HepG2 (cell line): ENCODE results near the gene USP10. TPM values are rescaled to one million over a fixed set of nuclear protein-coding genes. Genes with fewer than 3 reads are reported as not detected.

ENCODE experiments used
- BCL6 ChIP-seq: IDR thresholded peaks from 2 replicates; pipeline ENCODE4 v1.6.1; 2016; ENCODE audit warnings: missing genetic modification reagents, missing compliant biosample characterization
- CBX5 ChIP-seq: sonication (generic); formaldehyde crosslinking; IDR thresholded peaks from 2 replicates; pipeline ENCODE4 v1.4.0; 2020; ENCODE audit warnings: missing genetic modification reagents, borderline replicate concordance
- DMAP1 ChIP-seq: IDR thresholded peaks from 2 replicates; pipeline ENCODE4 v1.6.1; 2016
- EEA1 ChIP-seq: sonication (generic); formaldehyde crosslinking; IDR thresholded peaks from 2 replicates; pipeline ENCODE4 v1.5.1; 2020; ENCODE audit warnings: mild to moderate bottlenecking, missing genetic modification reagents, borderline replicate concordance
- FOXO1 ChIP-seq: sonication (generic); formaldehyde crosslinking; IDR thresholded peaks from 2 replicates; pipeline ENCODE4 v1.4.0; 2020; ENCODE audit warnings: missing genetic modification reagents
- KMT2B ChIP-seq: IDR thresholded peaks from 2 replicates; pipeline ENCODE4 v1.6.1; 2016; ENCODE audit warnings: missing genetic modification reagents, missing compliant biosample characterization
- MTF2 ChIP-seq: sonication (generic); formaldehyde crosslinking; IDR thresholded peaks from 2 replicates; pipeline ENCODE4 v1.5.0; 2020; ENCODE audit warnings: missing genetic modification reagents, borderline replicate concordance
- ONECUT2 ChIP-seq: sonication (generic); formaldehyde crosslinking; IDR thresholded peaks from 2 replicates; pipeline ENCODE4 v1.4.0; 2020; ENCODE audit warnings: missing genetic modification reagents
- POLR2A ChIP-seq, 2 experiments: IDR thresholded peaks; 2 replicates each; pipeline ENCODE4 v1.6.1; 2011; ENCODE audit warnings: low read depth in 2 of 2, low read length in 2 of 2, mild to moderate bottlenecking in 1 of 2, moderate library complexity in 1 of 2; ENCODE audit not compliant: insufficient read depth in 1 of 2
- PRMT3 ChIP-seq: sonication (generic); formaldehyde crosslinking; IDR thresholded peaks from 2 replicates; pipeline ENCODE4 v1.8.1; 2022; ENCODE audit warnings: low read depth, mild to moderate bottlenecking, moderate library complexity, missing genetic modification reagents, borderline replicate concordance
- RAD21 ChIP-seq: fragments of 450-650 bp; formaldehyde crosslinking; IDR thresholded peaks from 2 replicates; pipeline ENCODE4 v1.5.0; 2020; ENCODE audit warnings: mild to moderate bottlenecking
- SMAD1 ChIP-seq: sonication (generic); formaldehyde crosslinking; IDR thresholded peaks from 2 replicates; pipeline ENCODE4 v1.4.0; 2020; ENCODE audit warnings: missing genetic modification reagents, low read depth, mild to moderate bottlenecking, borderline replicate concordance
- SP2 ChIP-seq: sonication (generic); formaldehyde crosslinking; IDR thresholded peaks from 2 replicates; pipeline ENCODE4 v1.5.1; 2020; ENCODE audit warnings: mild to moderate bottlenecking, missing genetic modification reagents
- TAF15 ChIP-seq: fragments of 200-400 bp; formaldehyde crosslinking; IDR thresholded peaks from one replicate; pipeline ENCODE4 v1.6.1; 2018; ENCODE audit warnings: mild to moderate bottlenecking, low read depth, low read length; ENCODE audit not compliant: poor library complexity, severe bottlenecking
- ZNF329 ChIP-seq: sonication (generic); formaldehyde crosslinking; IDR thresholded peaks from 2 replicates; pipeline ENCODE4 v1.9.0; 2021; ENCODE audit warnings: low read depth, mild to moderate bottlenecking, missing genetic modification reagents
- polyA plus RNA-seq, 8 experiments: library from polyadenylated mRNA; depleted of rRNA in 3 of 8; stranded (reverse) in 7 of 8; unstranded in 1 of 8; fragments of >200 nt; fragmentation: Illumina TruSeq in 4 of 8; extraction: Trizol in 4 of 8; gene quantifications; 2 replicates each; pipeline versions ENCODE4 v1.2.1 to v1.2.3, GENCODE V29; 2011 to 2016; ENCODE audit warnings: low read depth in 4 of 8, missing spikeins in 1 of 8, mixed read lengths in 1 of 8; ENCODE audit not compliant: insufficient read depth in 1 of 8
- total RNA-seq, 5 experiments: library from RNA; depleted of rRNA; stranded (reverse); fragments of >200 nt; fragmentation: Illumina TruSeq; extraction: Trizol; gene quantifications; 2 replicates each; pipeline ENCODE4 v1.2.3, GENCODE V29; 2016; ENCODE audit warnings: low read depth in 1 of 5
- TF ChIP-seq, protein P1 (sequence below): sonication (generic); formaldehyde crosslinking; IDR thresholded peaks from 2 replicates; pipeline ENCODE4 v1.4.0; 2020; ENCODE audit warnings: low read depth, missing genetic modification reagents
- TF ChIP-seq, protein P2 (sequence below): sonication (generic); formaldehyde crosslinking; IDR thresholded peaks from 2 replicates; pipeline ENCODE4 v1.5.0; 2020; ENCODE audit warnings: missing genetic modification reagents
- TF ChIP-seq, protein P3 (sequence below): sonication (generic); IDR thresholded peaks from 2 replicates; pipeline ENCODE4 v1.6.1; 2016; ENCODE audit warnings: low read depth, borderline replicate concordance
- TF ChIP-seq, protein P4 (sequence below): sonication (generic); formaldehyde crosslinking; IDR thresholded peaks from 2 replicates; pipeline ENCODE4 v1.8.1; 2023; ENCODE audit warnings: mild to moderate bottlenecking, inconsistent platforms, moderate library complexity, missing genetic modification reagents, borderline replicate concordance
- TF ChIP-seq, protein P5 (sequence below): sonication (generic); formaldehyde crosslinking; IDR thresholded peaks from 2 replicates; pipeline ENCODE4 v1.8.0; 2022; ENCODE audit warnings: missing genetic modification reagents, mild to moderate bottlenecking, borderline replicate concordance

Gene USP10
- total and polyA plus RNA-seq, 2 of the 13 experiments (the other 11 are each of a cell fraction or from before 2014, with no cell fraction given): 79.1 to 122 TPM

DNA sequence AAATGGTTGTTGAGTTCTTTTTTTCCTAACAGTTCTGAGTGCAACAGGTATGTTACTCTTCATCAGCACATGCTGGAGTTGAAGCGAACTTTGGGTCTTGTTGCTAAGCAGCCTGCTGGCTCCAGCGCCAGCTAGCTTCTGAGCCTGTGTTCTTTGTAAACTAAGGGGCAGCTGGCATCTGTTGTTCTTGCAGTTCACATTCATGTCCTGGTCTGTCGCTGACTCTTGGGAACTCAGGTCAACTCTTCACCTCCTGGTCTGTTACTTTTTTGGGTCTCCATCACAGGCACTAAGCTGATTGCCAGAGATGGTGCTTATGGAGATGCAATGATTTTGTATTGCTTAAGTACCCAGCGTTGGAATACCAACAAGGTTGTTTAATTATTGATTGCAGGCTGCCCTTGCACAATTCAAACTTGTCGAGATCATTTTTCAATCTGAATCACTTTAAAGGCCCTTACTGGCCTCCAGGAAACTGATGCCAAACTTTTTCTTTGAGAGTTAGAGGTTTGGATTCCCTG, 40.9 kb downstream of the USP10 start (continued):
- TF ChIP-seq, protein P1, sequence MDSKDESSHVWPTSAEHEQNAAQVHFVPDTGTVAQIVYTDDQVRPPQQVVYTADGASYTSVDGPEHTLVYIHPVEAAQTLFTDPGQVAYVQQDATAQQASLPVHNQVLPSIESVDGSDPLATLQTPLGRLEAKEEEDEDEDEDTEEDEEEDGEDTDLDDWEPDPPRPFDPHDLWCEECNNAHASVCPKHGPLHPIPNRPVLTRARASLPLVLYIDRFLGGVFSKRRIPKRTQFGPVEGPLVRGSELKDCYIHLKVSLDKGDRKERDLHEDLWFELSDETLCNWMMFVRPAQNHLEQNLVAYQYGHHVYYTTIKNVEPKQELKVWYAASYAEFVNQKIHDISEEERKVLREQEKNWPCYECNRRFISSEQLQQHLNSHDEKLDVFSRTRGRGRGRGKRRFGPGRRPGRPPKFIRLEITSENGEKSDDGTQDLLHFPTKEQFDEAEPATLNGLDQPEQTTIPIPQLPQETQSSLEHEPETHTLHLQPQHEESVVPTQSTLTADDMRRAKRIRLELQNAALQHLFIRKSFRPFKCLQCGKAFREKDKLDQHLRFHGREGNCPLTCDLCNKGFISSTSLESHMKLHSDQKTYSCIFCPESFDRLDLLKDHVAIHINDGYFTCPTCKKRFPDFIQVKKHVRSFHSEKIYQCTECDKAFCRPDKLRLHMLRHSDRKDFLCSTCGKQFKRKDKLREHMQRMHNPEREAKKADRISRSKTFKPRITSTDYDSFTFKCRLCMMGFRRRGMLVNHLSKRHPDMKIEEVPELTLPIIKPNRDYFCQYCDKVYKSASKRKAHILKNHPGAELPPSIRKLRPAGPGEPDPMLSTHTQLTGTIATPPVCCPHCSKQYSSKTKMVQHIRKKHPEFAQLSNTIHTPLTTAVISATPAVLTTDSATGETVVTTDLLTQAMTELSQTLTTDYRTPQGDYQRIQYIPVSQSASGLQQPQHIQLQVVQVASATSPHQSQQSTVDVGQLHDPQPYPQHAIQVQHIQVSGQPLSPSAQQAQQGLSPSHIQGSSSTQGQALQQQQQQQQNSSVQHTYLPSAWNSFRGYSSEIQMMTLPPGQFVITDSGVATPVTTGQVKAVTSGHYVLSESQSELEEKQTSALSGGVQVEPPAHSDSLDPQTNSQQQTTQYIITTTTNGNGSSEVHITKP: no peak
- no peak for TF ChIP-seq POLR2A (IDR thresholded peaks at IDR 0.05; ENCODE audit: insufficient read depth in 1 of 2, low read depth in 2 of 2, low read length in 2 of 2)
- no peak for TF ChIP-seq EEA1 (CRISPR knock-in tag)
- TF ChIP-seq CBX5 (CRISPR knock-in tag): no peak
- TF ChIP-seq, protein P2, sequence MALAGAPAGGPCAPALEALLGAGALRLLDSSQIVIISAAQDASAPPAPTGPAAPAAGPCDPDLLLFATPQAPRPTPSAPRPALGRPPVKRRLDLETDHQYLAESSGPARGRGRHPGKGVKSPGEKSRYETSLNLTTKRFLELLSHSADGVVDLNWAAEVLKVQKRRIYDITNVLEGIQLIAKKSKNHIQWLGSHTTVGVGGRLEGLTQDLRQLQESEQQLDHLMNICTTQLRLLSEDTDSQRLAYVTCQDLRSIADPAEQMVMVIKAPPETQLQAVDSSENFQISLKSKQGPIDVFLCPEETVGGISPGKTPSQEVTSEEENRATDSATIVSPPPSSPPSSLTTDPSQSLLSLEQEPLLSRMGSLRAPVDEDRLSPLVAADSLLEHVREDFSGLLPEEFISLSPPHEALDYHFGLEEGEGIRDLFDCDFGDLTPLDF (CRISPR knock-in tag): no peak
- no peak for TF ChIP-seq MTF2
- TF ChIP-seq, protein P3, sequence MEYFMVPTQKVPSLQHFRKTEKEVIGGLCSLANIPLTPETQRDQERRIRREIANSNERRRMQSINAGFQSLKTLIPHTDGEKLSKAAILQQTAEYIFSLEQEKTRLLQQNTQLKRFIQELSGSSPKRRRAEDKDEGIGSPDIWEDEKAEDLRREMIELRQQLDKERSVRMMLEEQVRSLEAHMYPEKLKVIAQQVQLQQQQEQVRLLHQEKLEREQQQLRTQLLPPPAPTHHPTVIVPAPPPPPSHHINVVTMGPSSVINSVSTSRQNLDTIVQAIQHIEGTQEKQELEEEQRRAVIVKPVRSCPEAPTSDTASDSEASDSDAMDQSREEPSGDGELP: peak; percentile 49; the same call in 1 of the 2 replicates
- TF ChIP-seq SP2 (CRISPR knock-in tag): no peak
- TF ChIP-seq, protein P4, sequence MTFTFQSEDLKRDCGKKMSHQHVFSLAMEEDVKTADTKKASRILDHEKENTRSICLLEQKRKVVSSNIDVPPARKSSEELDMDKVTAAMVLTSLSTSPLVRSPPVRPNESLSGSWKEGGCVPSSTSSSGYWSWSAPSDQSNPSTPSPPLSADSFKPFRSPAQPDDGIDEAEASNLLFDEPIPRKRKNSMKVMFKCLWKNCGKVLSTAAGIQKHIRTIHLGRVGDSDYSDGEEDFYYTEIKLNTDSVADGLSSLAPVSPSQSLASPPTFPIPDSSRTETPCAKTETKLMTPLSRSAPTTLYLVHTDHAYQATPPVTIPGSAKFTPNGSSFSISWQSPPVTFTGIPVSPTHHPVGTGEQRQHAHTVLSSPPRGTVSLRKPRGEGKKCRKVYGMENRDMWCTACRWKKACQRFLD (CRISPR knock-in tag): no peak
- TF ChIP-seq DMAP1 (CRISPR knock-in tag): no peak
- no peak for TF ChIP-seq KMT2B (CRISPR knock-in tag)
- TF ChIP-seq RAD21 (CRISPR knock-in tag): no peak
- no peak for TF ChIP-seq BCL6
- no peak for TF ChIP-seq TAF15
- TF ChIP-seq ZNF329 (CRISPR knock-in tag): no peak
- TF ChIP-seq PRMT3 (CRISPR knock-in tag): no peak
- TF ChIP-seq ONECUT2 (CRISPR knock-in tag): no peak
- TF ChIP-seq SMAD1 (CRISPR knock-in tag): no peak
- no peak for TF ChIP-seq FOXO1 (CRISPR knock-in tag)
- TF ChIP-seq, protein P5, sequence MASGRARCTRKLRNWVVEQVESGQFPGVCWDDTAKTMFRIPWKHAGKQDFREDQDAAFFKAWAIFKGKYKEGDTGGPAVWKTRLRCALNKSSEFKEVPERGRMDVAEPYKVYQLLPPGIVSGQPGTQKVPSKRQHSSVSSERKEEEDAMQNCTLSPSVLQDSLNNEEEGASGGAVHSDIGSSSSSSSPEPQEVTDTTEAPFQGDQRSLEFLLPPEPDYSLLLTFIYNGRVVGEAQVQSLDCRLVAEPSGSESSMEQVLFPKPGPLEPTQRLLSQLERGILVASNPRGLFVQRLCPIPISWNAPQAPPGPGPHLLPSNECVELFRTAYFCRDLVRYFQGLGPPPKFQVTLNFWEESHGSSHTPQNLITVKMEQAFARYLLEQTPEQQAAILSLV: no peak
